Activated naive CD4-positive, alpha-beta T cell treated with anti-CD3 and anti-CD28 coated beads, Interleukin-2, amount 50 U/mL, for 72 hours (primary cell): Measurements from ENCODE around the gene ALDH4A1. TPM values are rescaled to one million over a fixed set of nuclear protein-coding genes. Genes with fewer than 3 reads are reported as not detected.
A peak's percentile ranks its signal among the peaks of the same experiment; 100 is the strongest.
"Not testable (repeated sequence)": the region's sequence is repeated elsewhere in the genome, so short reads cannot be mapped to it uniquely, and the experiment has no call there.

Source experiments
- ATAC-seq, 2 donors: fragments of 150-1000 bp; cut with Tn5 transposase; 2 replicates each; pipeline ENCODE4 v1.10.0; 2021; ENCODE audit warnings: mild to moderate bottlenecking in 2 of 2, moderate library complexity in 2 of 2
- DNase-seq, 2 donors: peaks; one replicate each; pipeline ENCODE4 v3.0.0; 2021 to 2022; ENCODE audit warnings: low spot score in 2 of 2
- H3K27ac Mint-ChIP-seq, 2 donors: one replicate each; pipeline ENCODE4 v1.8.0; 2022; ENCODE audit warnings: mild to moderate bottlenecking in 2 of 2, mixed read lengths in 2 of 2
- H3K36me3 Mint-ChIP-seq, 2 donors: one replicate each; pipeline ENCODE4 v1.8.0; 2022; ENCODE audit warnings: mixed read lengths in 2 of 2
- H3K9me3 Mint-ChIP-seq, 2 donors: one replicate each; pipeline ENCODE4 v1.8.0; 2022; ENCODE audit warnings: mixed read lengths in 2 of 2
- total RNA-seq, 2 donors: library from RNA; stranded (reverse); gene quantifications; one replicate each; pipeline ENCODE4 v1.2.3, GENCODE V29; 2022

The ALDH4A1 gene
- total RNA-seq, 2 donors from 2014 or later = 7.4 to 9.8 TPM

DNA sequence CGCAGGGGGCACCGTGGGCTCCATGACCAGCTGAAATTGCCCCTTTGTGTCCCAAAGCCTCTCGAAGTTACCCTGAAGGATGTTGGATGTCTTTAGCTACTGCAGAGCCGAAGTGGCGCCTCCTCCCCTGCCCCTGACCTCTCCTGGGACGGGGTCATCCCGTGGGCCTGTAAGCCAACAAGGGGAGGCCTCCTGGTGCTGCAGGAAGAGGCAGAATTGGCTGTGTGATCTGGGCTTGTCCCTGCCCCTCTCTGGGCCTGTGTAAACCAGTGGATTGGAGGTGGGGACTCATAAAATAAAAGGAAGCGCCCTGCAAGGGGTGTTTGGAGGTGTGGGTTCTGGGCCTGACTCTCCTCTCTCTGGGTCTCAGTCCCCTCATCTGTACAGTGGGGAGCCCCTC, 40.8 kb downstream of the ALDH4A1 start:
- no peak for ATAC-seq
- Mint-ChIP-seq H3K9me3 (no peaks in the 10 kb centered on the region), H3K27ac (no peak overlapping the region), H3K36me3 (no peaks in the 10 kb centered on the region)
- no peak for DNase-seq

DNA sequence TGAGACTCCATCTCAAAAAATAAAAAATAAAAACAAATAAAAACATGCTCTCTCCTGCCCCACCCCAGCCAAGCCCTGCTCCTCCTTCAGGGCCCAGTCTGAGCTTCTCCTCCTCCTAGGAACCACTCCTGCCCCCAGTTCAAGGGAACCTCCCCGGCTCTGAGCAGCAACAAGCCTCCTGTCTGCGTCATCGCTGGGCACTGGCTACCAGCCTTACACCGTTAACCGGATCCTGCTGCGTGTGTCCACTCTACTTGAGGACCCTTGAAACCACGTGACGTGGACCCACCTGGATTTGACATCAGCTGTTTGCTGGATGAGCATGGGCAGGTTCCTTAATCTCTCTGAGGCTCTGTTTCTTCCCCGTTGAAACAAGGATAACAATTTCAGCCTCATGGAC, 41.3 kb downstream of the ALDH4A1 start:
- ATAC-seq (no peak), DNase-seq (no peak)
- Mint-ChIP-seq H3K36me3 (no peaks in the 10 kb centered on the region), H3K9me3 (no peaks in the 10 kb centered on the region), H3K27ac (no peak overlapping the region)

DNA sequence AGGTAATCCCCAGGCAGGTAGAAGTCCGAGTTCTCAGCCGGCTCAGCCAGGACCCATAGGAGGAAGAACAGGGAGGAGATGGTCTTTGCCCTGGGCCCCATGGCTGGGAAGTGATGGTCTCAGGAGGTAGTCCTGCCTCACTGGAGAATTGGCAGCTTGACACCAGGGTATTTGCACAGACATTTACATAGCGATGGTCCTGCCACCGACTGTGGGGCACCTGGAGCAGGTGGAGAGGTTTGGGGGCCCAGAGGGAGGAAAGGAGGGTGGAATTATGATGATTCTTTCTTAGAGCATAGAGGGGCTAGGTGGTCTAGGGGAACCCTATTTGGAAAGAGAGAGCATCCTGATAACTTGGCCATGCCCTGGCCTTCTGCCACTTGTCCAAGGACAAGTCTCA, 42.8 kb downstream of the ALDH4A1 start, which contains the start of gene TAS1R2:
Gene TAS1R2 (minus strand): TSS at position 101 of the 400 bp plus-strand sequence. CDS start 0 bp downstream, at position 101.
- DNase-seq (no peak), ATAC-seq (no peak)
- Mint-ChIP-seq H3K36me3 (no peaks in the 10 kb centered on the region), H3K27ac (no peak within 1 kb of the TSS), H3K9me3 (no peaks in the 10 kb centered on the region)

DNA sequence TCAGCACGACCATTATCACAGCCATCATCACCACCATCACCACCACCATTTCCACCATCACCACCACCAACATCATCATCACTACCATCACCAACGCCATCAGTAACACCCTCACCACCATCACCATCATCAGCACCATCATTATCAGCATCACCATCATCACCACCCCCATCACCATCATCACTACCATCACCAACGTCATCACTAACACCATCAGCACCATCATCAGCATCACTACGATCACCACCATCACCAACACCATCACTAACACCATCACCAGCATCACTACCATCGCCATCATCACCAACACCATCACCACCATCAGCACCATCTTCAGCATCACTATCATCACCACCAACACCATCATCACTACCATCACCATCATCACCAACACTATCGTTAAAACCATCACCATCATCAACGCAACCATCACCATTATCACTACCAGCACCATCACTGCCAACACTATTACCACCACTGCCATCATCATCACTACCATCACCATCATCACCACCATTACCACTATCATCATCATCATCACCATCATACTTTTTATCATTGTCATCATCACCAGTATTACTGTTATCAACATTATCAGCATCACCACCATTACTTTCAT, 44.2 kb downstream of the ALDH4A1 start:
- no peak for ATAC-seq
- no peaks in the 10 kb centered on the region for H3K36me3 Mint-ChIP-seq
- H3K9me3 Mint-ChIP-seq = no peaks in the 10 kb centered on the region
- no peak overlapping the region for H3K27ac Mint-ChIP-seq
- no peak for DNase-seq

DNA sequence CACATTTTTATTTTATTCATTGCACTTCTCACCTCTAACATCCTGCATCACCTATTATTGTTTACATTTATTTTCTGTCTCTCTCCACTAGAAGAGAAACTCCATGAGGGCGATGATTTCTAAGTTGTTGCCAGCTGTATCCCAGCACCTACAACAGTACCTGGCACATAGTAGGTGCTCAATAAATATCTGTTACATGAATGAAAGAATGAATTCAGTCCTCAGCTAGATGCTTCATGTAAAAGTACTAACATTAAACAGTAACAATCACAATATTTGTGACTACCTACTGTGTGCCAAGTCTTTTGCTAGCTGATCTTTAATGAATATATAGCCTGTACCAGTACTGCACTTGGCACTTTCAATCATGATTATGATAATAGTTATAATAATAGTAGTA, 45.9 kb downstream of the ALDH4A1 start:
- Mint-ChIP-seq H3K36me3 (no peaks in the 10 kb centered on the region), H3K27ac (no peak overlapping the region), H3K9me3 (no peaks in the 10 kb centered on the region)
- DNase-seq (no peak), ATAC-seq (no peak)

DNA sequence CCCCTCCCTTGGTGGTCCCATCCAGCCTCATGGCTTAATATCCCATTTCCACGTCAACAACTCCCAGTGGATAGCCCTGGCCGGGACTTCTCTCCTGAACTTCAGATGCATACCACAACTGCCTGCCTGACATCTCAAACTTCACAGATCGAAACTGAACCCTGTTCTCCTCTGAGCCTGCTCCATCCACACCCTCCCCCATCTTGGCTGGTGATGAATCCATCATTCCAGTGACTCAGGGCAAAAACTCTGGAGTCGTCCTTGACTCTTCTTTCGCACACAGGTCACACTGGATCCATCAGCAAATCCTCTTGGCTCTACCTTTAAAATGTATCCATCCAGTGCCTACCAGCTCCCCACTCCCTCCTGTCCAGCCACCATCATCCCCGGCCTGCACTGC, 46.8 kb downstream of the ALDH4A1 start:
- ATAC-seq (no peak), DNase-seq (no peak)
- H3K27ac Mint-ChIP-seq = no peak overlapping the region
- no peaks in the 10 kb centered on the region for H3K36me3 Mint-ChIP-seq
- H3K9me3 Mint-ChIP-seq = no peaks in the 10 kb centered on the region

DNA sequence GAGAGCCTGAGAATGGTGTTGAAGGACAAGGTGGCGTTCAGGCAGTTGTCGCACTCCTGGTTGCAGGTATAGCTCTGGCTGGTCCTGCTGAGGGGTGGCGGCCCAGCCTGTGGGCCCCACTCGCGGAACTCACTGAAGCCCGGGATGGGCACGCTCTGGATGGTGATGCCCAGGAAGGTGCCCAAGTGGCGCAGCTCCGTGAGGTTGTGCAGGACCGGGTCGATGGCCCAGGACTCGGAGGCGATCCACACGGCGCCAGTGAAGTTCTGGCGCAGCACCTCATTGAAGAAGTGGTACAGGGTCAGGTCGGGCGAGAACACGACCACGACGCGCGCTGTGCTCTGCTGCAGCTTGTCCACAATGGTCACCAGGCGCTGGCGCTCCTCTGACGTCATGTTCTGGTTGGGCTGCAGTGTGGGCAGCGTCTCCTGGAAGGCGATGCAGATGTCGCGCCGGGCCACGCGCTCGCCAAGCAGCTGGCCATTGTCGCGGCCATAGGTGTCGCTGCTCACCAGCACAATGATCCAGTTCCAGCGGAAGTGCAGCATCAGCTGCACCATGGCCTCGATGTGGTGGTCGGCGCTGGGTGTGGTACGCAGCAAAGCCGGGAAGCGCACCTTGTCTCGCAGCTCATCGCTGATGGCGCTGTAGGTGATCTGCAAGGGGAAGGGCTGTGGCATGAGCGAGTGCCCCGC, 47.9 kb downstream of the ALDH4A1 start:
- DNase-seq = no peak
- H3K9me3 Mint-ChIP-seq = no peaks in the 10 kb centered on the region
- H3K27ac Mint-ChIP-seq = no peak overlapping the region
- ATAC-seq = no peak
- no peaks in the 10 kb centered on the region for H3K36me3 Mint-ChIP-seq

DNA sequence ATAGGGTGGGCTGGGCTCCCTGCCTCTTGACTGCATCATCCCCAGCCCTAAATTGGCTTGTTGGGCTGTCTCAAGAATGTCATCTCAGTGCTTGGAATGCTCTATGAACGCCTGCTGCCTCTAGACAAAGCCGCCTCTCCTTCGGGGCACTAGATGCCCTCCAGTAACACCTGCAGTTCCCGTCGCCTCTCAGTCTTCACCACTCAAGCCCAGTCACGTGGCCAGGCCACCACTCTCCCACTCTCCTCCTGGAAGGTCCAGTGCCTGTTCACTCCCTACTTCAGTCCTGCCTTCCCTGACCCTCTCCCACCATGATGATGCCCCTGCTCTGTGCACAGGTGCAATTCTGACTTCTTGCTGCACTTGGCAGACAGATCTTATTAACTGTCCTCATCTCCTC, 49.9 kb downstream of the ALDH4A1 start:
- H3K27ac Mint-ChIP-seq = no peak overlapping the region
- H3K36me3 Mint-ChIP-seq = no peaks in the 10 kb centered on the region
- no peak for DNase-seq
- H3K9me3 Mint-ChIP-seq = no peaks in the 10 kb centered on the region
- ATAC-seq = no peak

DNA sequence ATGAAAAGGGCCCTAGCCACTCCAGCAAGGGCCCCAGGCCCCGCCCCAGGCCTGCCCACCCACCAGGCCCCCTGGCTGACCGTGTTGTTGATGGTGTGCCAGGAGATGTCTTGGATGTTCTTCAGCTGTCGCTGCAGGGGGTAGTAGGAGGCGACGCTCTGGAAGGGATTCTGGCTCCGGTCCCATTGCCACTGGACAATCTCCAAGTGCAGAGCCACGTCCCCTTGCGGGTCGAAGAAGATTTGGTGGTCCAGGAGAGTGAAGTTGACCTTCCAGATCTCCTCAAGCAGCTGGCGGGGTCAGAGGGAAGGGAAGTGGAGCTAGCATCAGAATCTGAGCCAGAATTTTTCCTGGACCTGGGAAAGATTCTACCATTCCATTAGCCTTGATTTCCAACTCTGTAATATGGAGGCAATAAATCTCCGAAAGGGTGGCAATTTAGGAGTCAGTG, 53.1 kb downstream of the ALDH4A1 start:
- Mint-ChIP-seq H3K27ac (no peak overlapping the region), H3K36me3 (no peaks in the 10 kb centered on the region), H3K9me3 (no peaks in the 10 kb centered on the region)
- DNase-seq (no peak), ATAC-seq (no peak)

DNA sequence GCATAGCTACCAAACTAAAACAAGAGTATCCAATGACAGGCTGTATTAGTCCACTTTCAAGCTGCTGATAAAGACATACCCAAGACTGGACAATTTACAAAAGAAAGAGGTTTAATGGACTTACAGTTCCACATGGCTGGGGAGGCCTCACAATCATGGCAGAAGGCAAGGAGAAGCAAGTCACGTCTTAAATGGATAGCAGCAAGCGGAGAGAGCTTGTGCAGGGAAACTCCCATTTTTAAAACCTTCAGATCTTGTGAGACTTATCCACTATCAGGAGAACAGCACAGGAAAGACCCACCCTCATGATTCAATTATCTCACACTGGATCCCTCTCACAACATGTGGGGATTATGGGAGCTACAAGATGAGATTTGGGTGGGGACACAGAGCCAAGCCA, 54.6 kb downstream of the ALDH4A1 start:
- not testable (repeated sequence) for ATAC-seq, H3K36me3 Mint-ChIP-seq, DNase-seq, H3K9me3 Mint-ChIP-seq, H3K27ac Mint-ChIP-seq

DNA sequence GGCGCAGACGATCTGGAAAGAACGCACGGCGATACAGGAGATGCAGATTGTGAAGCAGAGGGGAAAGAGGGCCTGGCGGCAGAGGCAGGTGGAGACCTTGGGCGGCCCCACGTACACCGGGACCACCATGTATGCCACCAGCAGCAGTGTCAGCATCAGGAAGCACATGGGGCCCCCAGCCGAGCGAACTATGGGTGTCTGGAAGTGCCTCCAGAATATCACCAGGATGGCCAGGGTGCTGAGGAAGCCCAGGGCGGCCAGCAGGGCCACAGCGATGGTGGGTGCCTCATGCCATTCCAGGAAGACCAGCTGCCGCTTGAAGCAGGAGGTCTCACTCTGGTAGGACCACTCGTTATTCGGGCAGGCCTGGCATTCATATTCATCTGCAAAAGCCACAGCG, 62.2 kb downstream of the ALDH4A1 start:
- Mint-ChIP-seq H3K36me3 (no peaks in the 10 kb centered on the region), H3K9me3 (peaks cover 4 to 7% of the 10 kb centered on the region in 2 donors), H3K27ac (no peak overlapping the region)
- DNase-seq = no peak
- ATAC-seq = no peak

DNA sequence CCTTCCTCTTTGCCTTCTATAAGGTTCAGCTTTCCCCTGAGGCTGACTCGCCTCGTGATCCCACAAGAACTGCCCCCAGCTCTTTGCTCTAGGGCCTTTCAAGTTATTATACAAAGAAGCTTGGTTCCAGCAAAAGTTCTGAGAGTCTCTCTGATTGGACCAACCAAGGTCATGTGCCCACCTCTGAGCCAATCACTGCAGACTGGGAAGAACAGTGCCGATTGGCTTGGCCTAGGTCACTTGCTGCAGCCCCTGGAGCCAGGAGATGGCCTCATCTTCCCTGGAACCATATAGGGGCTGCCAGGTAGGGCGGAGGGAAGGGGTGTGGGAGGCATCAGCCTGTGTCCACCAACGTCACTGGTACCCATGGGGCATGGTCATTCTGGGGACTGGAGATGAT, 65.7 kb downstream of the ALDH4A1 start:
- no peak overlapping the region for H3K27ac Mint-ChIP-seq
- ATAC-seq (no peak), DNase-seq (no peak)
- H3K36me3 Mint-ChIP-seq = no peaks in the 10 kb centered on the region
- no peaks in the 10 kb centered on the region for H3K9me3 Mint-ChIP-seq

DNA sequence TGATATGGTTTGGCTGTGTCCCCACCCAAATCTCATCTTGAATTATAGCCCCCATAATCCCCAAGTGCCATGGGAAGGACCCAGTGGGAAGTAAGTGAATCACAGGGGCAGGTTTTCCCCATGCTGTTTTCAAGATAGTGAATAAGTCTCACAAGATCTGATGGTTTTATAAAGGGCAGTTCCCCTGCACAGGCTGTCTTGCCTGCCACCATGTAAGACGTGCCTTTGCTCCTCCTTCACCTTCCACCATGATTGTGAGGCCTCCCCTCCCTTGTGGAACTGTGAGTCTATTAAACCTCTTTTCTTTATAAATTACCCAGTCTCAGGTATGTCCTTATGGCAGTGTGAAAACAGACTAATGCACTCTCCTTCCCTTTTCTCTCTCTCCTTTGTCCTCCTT, 70.0 kb downstream of the ALDH4A1 start:
- H3K27ac Mint-ChIP-seq, DNase-seq, H3K9me3 Mint-ChIP-seq, H3K36me3 Mint-ChIP-seq, ATAC-seq: not testable (repeated sequence)

DNA sequence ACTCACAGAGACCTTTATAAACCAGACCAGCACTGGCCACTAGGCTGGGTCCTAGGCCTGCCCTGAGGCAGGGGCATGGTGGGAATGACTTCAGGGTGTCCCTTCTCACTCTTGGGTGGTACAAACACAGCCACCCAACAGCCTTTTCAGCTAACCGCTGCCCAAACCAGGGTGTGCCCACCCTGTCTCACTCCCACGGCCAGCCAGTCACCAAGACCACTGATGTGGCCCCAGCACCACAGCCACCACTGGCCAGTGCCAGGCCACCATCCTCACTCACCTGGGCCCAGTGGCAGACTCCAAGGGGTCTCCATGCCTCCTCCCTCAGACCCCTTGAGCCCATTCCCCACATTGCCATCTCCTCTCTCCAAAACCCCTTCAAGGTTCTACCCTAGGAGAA, 70.7 kb downstream of the ALDH4A1 start:
- Mint-ChIP-seq H3K36me3 (no peaks in the 10 kb centered on the region), H3K9me3 (no peaks in the 10 kb centered on the region), H3K27ac (peak overlapping the region in 1 of 2 donors; percentile 36)
- ATAC-seq = no peak
- DNase-seq = no peak

DNA sequence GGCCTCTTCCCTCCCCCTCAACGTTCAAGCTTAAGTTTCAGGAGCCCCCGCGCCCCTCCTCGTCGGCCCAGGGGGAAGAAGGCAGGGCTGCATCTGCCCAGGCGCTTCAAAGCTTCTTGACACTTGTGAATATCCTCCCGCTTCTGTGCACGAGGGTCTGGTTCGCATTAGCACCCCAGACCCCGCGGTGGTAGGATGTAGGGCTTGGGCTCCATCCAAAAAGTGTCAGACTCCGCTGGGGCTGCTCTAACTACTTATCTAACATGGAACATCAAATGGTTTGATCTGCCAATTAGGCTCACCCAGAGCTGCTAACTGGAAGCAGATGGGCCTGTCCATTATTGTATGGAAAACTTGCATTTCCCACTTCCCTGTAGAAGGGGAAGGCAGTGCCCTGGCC, 71.8 kb downstream of the ALDH4A1 start:
- ATAC-seq (no peak), DNase-seq (no peak)
- H3K36me3 Mint-ChIP-seq = no peaks in the 10 kb centered on the region
- no peak overlapping the region for H3K27ac Mint-ChIP-seq
- peaks cover 3 to 5% of the 10 kb centered on the region in 2 donors for H3K9me3 Mint-ChIP-seq

DNA sequence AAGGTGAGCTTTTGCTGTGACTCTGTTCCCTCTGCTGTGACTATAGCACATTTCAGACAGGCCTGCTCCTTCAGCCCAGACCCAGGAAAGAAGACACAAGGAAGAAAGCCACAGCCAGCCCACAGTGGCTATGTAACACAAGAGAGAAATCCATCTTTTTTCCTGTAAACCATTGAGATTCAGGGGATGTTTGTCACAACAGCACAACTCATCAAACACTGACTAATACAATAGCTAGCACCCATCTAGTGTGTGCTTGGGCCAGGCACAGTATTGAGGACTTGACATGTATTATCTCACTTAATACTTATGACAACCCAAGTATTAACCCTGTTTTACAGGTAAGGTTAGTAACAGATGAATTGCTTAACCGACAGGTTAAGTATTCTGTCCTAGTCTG, 72.7 kb downstream of the ALDH4A1 start:
- Mint-ChIP-seq H3K9me3 (peaks cover 4 to 6% of the 10 kb centered on the region in 2 donors), H3K36me3 (no peaks in the 10 kb centered on the region), H3K27ac (no peak overlapping the region)
- ATAC-seq (no peak), DNase-seq (no peak)

DNA sequence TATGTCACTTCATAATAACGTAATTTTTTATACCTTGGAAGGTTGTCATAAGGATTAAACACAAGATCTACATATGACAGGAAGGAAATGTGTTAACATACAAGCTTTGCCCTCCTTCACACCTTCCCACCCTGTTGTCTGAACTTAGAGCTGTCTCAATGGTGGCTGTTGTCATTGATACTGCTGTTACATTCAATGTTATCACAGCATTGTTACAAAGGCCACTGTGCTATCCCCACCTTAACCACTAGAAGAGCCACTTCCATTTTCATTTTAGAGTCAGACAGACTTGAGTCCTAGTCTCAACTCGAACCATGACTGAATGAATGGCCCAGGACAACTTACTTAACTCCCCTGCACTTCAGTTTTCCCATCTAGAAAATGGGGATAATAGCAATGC, 74.1 kb downstream of the ALDH4A1 start:
- no peaks in the 10 kb centered on the region for H3K36me3 Mint-ChIP-seq
- DNase-seq (no peak), ATAC-seq (no peak)
- no peak overlapping the region for H3K27ac Mint-ChIP-seq
- peaks cover 4 to 6% of the 10 kb centered on the region in 2 donors for H3K9me3 Mint-ChIP-seq

DNA sequence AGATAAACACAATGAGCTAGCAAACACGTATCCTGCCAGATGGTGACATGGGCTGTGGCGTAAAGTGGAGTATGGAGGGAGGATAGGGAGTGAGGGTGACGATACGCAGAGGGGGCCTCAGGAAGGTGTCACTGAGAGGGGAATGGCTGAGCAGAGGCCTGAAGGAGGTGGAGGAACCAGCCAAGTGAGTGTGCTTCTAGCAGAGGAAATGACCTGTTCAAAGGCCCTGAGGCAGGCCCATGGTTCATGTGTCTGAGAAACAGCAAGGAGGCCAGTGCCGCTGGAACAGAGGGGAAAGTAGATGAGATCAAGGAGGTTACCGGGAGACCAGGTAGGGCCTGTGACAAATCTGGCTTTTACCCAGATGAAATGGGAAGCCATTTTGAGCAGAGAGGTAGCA, 78.9 kb downstream of the ALDH4A1 start:
- no peak for ATAC-seq
- H3K36me3 Mint-ChIP-seq = no peaks in the 10 kb centered on the region
- DNase-seq = no peak
- no peak overlapping the region for H3K27ac Mint-ChIP-seq
- peaks cover 4 to 6% of the 10 kb centered on the region in 2 donors for H3K9me3 Mint-ChIP-seq
